Left lobe of liver (tissue), 1 donor: ENCODE results near the gene HIGD2B. TPM values are rescaled to one million over a fixed set of nuclear protein-coding genes. Genes with fewer than 3 reads are reported as not detected.

Experiments
- total RNA-seq: library from RNA; stranded (reverse); gene quantifications from one replicate; pipeline ENCODE4 v1.2.1, GENCODE V29; 2021
- donor health status: DM: no; HTN: yes; CAD: no.

The HIGD2B gene
- total RNA-seq, 1 donor from 2014 or later: not detected

Other genes starting within 250 kb of the HIGD2B start
- gene ARIH1, start 211.9 kb downstream of the HIGD2B start, total RNA-seq: 65.9 TPM
- 1.4 TPM for gene GOLGA6B, start 31.5 kb downstream of the HIGD2B start, total RNA-seq
- 8.0 TPM for gene BBS4, start within 50 bp of the HIGD2B start, total RNA-seq
- gene ADPGK, start 97.6 kb upstream of the HIGD2B start, total RNA-seq: 17.8 TPM